Stimulated activated naive CD8-positive, alpha-beta T cell treated with anti-CD3 and anti-CD28 coated beads, Interleukin-15, Interleukin-2, amounts not matched to agents 100 ng/mL and 50 ng/mL, for 24 hours (primary cell): ENCODE results near the gene PITHD1.
A peak's percentile ranks its signal among the peaks of the same experiment; 100 is the strongest.
"Not testable (repeated sequence)": the region's sequence is repeated elsewhere in the genome, so short reads cannot be mapped to it uniquely, and the experiment has no call there.

Source experiments
- H3K27ac Mint-ChIP-seq: one replicate; pipeline ENCODE4 v1.8.0; 2021; ENCODE audit warnings: mild to moderate bottlenecking, mixed read lengths
- H3K27me3 Mint-ChIP-seq: one replicate; pipeline ENCODE4 v1.8.0; 2021; ENCODE audit warnings: mixed read lengths
- H3K36me3 Mint-ChIP-seq: one replicate; pipeline ENCODE4 v1.8.0; 2021; ENCODE audit warnings: low read depth, mixed read lengths
- H3K4me1 Mint-ChIP-seq: one replicate; pipeline ENCODE4 v1.8.0; 2021; ENCODE audit warnings: low read depth, mixed read lengths
- H3K4me3 Mint-ChIP-seq: one replicate; pipeline ENCODE4 v1.8.0; 2021; ENCODE audit warnings: mild to moderate bottlenecking, mixed read lengths
- H3K9me3 Mint-ChIP-seq: one replicate; pipeline ENCODE4 v1.8.0; 2021; ENCODE audit warnings: mixed read lengths

PITHD1 gene

GRCh38 chr1:23757812-23758211 lies 20.4 kb upstream of the PITHD1 start:
- Mint-ChIP-seq H3K27me3 (no peaks in the 10 kb centered on the region), H3K9me3 (no peaks in the 10 kb centered on the region), H3K27ac (no peak overlapping the region), H3K4me3 (no peak overlapping the region), H3K36me3 (peaks cover 77% of the 10 kb centered on the region), H3K4me1 (no peaks in the 10 kb centered on the region)

GRCh38 chr1:23759277-23759676 lies 18.9 kb upstream of the PITHD1 start:
- Mint-ChIP-seq H3K27ac (peak overlapping the region; percentile 12), H3K36me3 (peaks cover 74% of the 10 kb centered on the region), H3K9me3 (no peaks in the 10 kb centered on the region), H3K27me3 (no peaks in the 10 kb centered on the region), H3K4me3 (no peak overlapping the region), H3K4me1 (no peaks in the 10 kb centered on the region)

GRCh38 chr1:23763041-23763577 lies 15.1 kb upstream of the PITHD1 start:
- no peaks in the 10 kb centered on the region for H3K27me3 Mint-ChIP-seq
- no peak overlapping the region for H3K4me3 Mint-ChIP-seq
- no peaks in the 10 kb centered on the region for H3K9me3 Mint-ChIP-seq
- no peaks in the 10 kb centered on the region for H3K4me1 Mint-ChIP-seq
- peaks cover 46% of the 10 kb centered on the region for H3K36me3 Mint-ChIP-seq
- H3K27ac Mint-ChIP-seq: no peak overlapping the region

GRCh38 chr1:23768733-23769132 lies 9.5 kb upstream of the PITHD1 start:
- no peak overlapping the region for H3K4me3 Mint-ChIP-seq
- H3K27me3 Mint-ChIP-seq: no peaks in the 10 kb centered on the region
- H3K27ac Mint-ChIP-seq: no peak overlapping the region
- H3K9me3 Mint-ChIP-seq: no peaks in the 10 kb centered on the region
- H3K36me3 Mint-ChIP-seq: peaks cover 5% of the 10 kb centered on the region
- H3K4me1 Mint-ChIP-seq: no peaks in the 10 kb centered on the region

GRCh38 chr1:23772049-23772853 lies 6.0 kb upstream of the PITHD1 start:
- H3K9me3 Mint-ChIP-seq: no peaks in the 10 kb centered on the region
- peaks cover 30% of the 10 kb centered on the region for H3K4me1 Mint-ChIP-seq
- H3K27ac Mint-ChIP-seq: no peak overlapping the region
- H3K27me3 Mint-ChIP-seq: no peaks in the 10 kb centered on the region
- no peaks in the 10 kb centered on the region for H3K36me3 Mint-ChIP-seq
- H3K4me3 Mint-ChIP-seq: no peak overlapping the region

- Mint-ChIP-seq H3K27me3 (no peaks in the 10 kb centered on the region), H3K36me3 (no peaks in the 10 kb centered on the region), H3K27ac (no peak overlapping the region), H3K4me1 (peaks cover 34% of the 10 kb centered on the region), H3K4me3 (no peak overlapping the region), H3K9me3 (no peaks in the 10 kb centered on the region)
Measured at GRCh38 chr1:23772854-23773242, 5.4 kb upstream of the PITHD1 start.

- Mint-ChIP-seq H3K9me3 (no peaks in the 10 kb centered on the region), H3K36me3 (no peaks in the 10 kb centered on the region), H3K27me3 (no peaks in the 10 kb centered on the region), H3K27ac (no peak overlapping the region), H3K4me3 (no peak overlapping the region), H3K4me1 (peaks cover 40% of the 10 kb centered on the region)
Measured at GRCh38 chr1:23774174-23774880, 3.9 kb upstream of the PITHD1 start.

GRCh38 chr1:23776217-23776616 lies 2.0 kb upstream of the PITHD1 start:
- Mint-ChIP-seq H3K27ac (peak overlapping the region; percentile 12), H3K4me1 (peaks cover 51% of the 10 kb centered on the region), H3K4me3 (no peak overlapping the region), H3K36me3 (peaks cover 6% of the 10 kb centered on the region), H3K9me3 (no peaks in the 10 kb centered on the region), H3K27me3 (no peaks in the 10 kb centered on the region)

GRCh38 chr1:23779826-23780371 lies 1.7 kb downstream of the PITHD1 start:
- peaks cover 53% of the 10 kb centered on the region for H3K4me1 Mint-ChIP-seq
- no peaks in the 10 kb centered on the region for H3K9me3 Mint-ChIP-seq
- H3K27ac Mint-ChIP-seq: no peak overlapping the region
- peaks cover 23% of the 10 kb centered on the region for H3K36me3 Mint-ChIP-seq
- no peaks in the 10 kb centered on the region for H3K27me3 Mint-ChIP-seq
- H3K4me3 Mint-ChIP-seq: peak overlapping the region; percentile 91

- H3K4me3 Mint-ChIP-seq, H3K27me3 Mint-ChIP-seq, H3K27ac Mint-ChIP-seq, H3K9me3 Mint-ChIP-seq: not testable (repeated sequence)
- peaks cover 25% of the 10 kb centered on the region for H3K4me1 Mint-ChIP-seq
- H3K36me3 Mint-ChIP-seq: peaks cover 56% of the 10 kb centered on the region
Measured at GRCh38 chr1:23783141-23783540, 4.9 kb downstream of the PITHD1 start.

- Mint-ChIP-seq H3K4me1 (peaks cover 17% of the 10 kb centered on the region), H3K9me3 (no peaks in the 10 kb centered on the region), H3K36me3 (peaks cover 63% of the 10 kb centered on the region), H3K27ac (no peak overlapping the region), H3K27me3 (no peaks in the 10 kb centered on the region), H3K4me3 (no peak overlapping the region)
Measured at GRCh38 chr1:23784846-23785245, 6.6 kb downstream of the PITHD1 start.

GRCh38 chr1:23787701-23788100 lies 9.5 kb downstream of the PITHD1 start:
- Mint-ChIP-seq H3K4me1 (peaks cover 27% of the 10 kb centered on the region), H3K4me3 (no peak overlapping the region), H3K36me3 (peaks cover 50% of the 10 kb centered on the region), H3K27ac (no peak overlapping the region), H3K27me3 (no peaks in the 10 kb centered on the region), H3K9me3 (no peaks in the 10 kb centered on the region)

- H3K27me3 Mint-ChIP-seq: no peaks in the 10 kb centered on the region
- no peak overlapping the region for H3K27ac Mint-ChIP-seq
- H3K36me3 Mint-ChIP-seq: peaks cover 47% of the 10 kb centered on the region
- peaks cover 33% of the 10 kb centered on the region for H3K4me1 Mint-ChIP-seq
- no peak overlapping the region for H3K4me3 Mint-ChIP-seq
- no peaks in the 10 kb centered on the region for H3K9me3 Mint-ChIP-seq
Measured at GRCh38 chr1:23788695-23789094, 10.5 kb downstream of the PITHD1 start.

GRCh38 chr1:23790696-23791515 lies 12.7 kb downstream of the PITHD1 start, which contains the start of gene LYPLA2:
Gene LYPLA2, plus strand, starts transcription at chr1:23791145. Its CDS starts 1,538 bp downstream, at chr1:23792683.
- Mint-ChIP-seq H3K4me3 (peak within 1 kb of the TSS; percentile 98), H3K27ac (peak within 1 kb of the TSS; percentile 95), H3K27me3 (no peaks in the 10 kb centered on the region), H3K4me1 (peaks cover 28% of the 10 kb centered on the region), H3K36me3 (peaks cover 34% of the 10 kb centered on the region), H3K9me3 (no peaks in the 10 kb centered on the region)
